Tibial artery (tissue), 4 donors: Measurements from ENCODE around the gene BAG5.
A peak's percentile ranks its signal among the peaks of the same experiment; 100 is the strongest.

ENCODE experiments used
- DNase-seq, 2 donors: peaks; one replicate each; pipeline ENCODE4 v3.0.0-alpha.2; 2019
- H3K27ac ChIP-seq, 2 donors: fragments of 200-600 bp; sonication (generic) in 1 of 2; 1 replicate in 1 of 2; 2 replicates in 1 of 2; pipeline ENCODE4 v1.5.1; 2018 to 2019; ENCODE audit warnings: mild to moderate bottlenecking in 1 of 2
- H3K27me3 ChIP-seq, 2 donors: fragments of 200-600 bp; sonication (generic) in 1 of 2; one replicate each; pipeline versions ENCODE4 v1.5.1 to v1.6.0; 2016 to 2019
- H3K36me3 ChIP-seq, 3 donors: fragments of 200-600 bp; sonication (generic) in 2 of 3; one replicate each; pipeline ENCODE4 v1.5.1; 2016 to 2019; ENCODE audit warnings: mild to moderate bottlenecking in 2 of 3
- H3K4me1 ChIP-seq, 4 donors: fragments of 200-600 bp; sonication (generic) in 2 of 4; 1 replicate in 3 of 4; 2 replicates in 1 of 4; pipeline ENCODE4 v1.5.1; 2016 to 2019
- H3K4me3 ChIP-seq, 2 donors: fragments of 200-600 bp; sonication (generic) in 1 of 2; 1 replicate in 1 of 2; 2 replicates in 1 of 2; pipeline ENCODE4 v1.5.1; 2018 to 2019; ENCODE audit warnings: mild to moderate bottlenecking in 2 of 2
- H3K9me3 ChIP-seq, 3 donors: fragments of 200-600 bp; sonication (generic) in 1 of 3; one replicate each; pipeline ENCODE4 v1.5.1; 2016 to 2019
- CTCF ChIP-seq, 2 experiments: fragments of 200-600 bp in 1 of 2; fragments of 450-650 bp in 1 of 2; IDR thresholded peaks; one replicate each; pipeline ENCODE4 v1.5.1; 2017 to 2019; ENCODE audit warnings: antibody characterized with exemption in 2 of 2, mild to moderate bottlenecking in 1 of 2, moderate library complexity in 1 of 2
- intact Hi-C: fragments of 100-400 bp; cut with DNase I; formaldehyde crosslinking; loops from one replicate; pipeline ENCODE4 v1.15.0; 2023; ENCODE audit warnings: low total_unique reads

Gene BAG5

DNA sequence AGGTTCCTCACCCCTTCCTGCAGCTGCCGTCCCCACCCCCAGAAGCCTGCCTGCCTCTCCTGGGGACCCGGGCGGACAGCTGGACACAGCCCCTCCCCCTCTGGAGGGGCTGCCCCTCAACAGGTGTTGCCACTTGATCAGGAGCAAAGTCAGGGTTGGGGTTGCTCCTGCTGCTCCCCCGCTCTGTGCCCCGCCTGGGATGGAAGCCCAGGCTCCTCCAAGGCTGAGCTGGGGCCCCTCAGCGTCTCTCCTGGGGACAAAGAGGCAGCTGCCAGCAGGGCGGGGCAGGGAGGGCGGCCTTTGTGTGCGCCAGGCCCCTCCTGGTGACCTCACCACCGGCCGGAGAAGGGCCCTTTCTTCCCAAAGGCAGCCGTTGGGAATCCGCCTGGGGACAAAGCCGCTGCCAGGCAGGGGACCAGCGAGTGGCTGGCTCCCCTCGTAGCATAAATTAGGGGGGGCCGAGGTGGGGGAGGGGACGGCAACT is 19.8 kb downstream of the BAG5 start:
- Histone ChIP-seq H3K36me3 (no peaks in the 10 kb centered on the region), H3K27ac (peak overlapping the region; percentile 83 to 86), H3K4me1 (peaks cover 0 to 84% (median 74%) of the 10 kb centered on the region in 4 donors), H3K9me3 (no peaks in the 10 kb centered on the region), H3K4me3 (no peak overlapping the region), H3K27me3 (no peaks in the 10 kb centered on the region)
- intact Hi-C loops, result loop anchor here (10.0 kb wide), 1 partner anchor 48 kb away; no protein-coding TSS in a partner anchor
- DNase-seq, result peak in 1 of 2 donors; percentile 91
- no peak for TF ChIP-seq CTCF (IDR thresholded peaks at IDR 0.05)

- intact Hi-C loops, result loop anchor here (2.0 to 10.0 kb wide), 2 partner anchors 21 to 47 kb away; no protein-coding TSS in a partner anchor
- Histone ChIP-seq H3K27me3 (no peaks in the 10 kb centered on the region), H3K4me3 (no peak overlapping the region), H3K9me3 (no peaks in the 10 kb centered on the region), H3K36me3 (peaks cover 0 to 3% (median 0%) of the 10 kb centered on the region in 3 donors), H3K4me1 (peaks cover 0 to 79% (median 73%) of the 10 kb centered on the region in 4 donors), H3K27ac (peak overlapping the region; percentile 83 to 86)
- DNase-seq, result no peak
- TF ChIP-seq CTCF (IDR thresholded peaks at IDR 0.05), result peak in 1 of 2 experiments; percentile 19
Observed at GRCh38 chr14:103541709-103542604, 20.5 kb downstream of the BAG5 start.

GRCh38 chr14:103540821-103541708 is 21.4 kb downstream of the BAG5 start:
- intact Hi-C loops, result loop anchor here (2.0 to 10.0 kb wide), 2 partner anchors 20 to 46 kb away; no protein-coding TSS in a partner anchor
- Histone ChIP-seq H3K27me3 (no peaks in the 10 kb centered on the region), H3K4me1 (peaks cover 0 to 72% (median 68%) of the 10 kb centered on the region in 4 donors), H3K4me3 (no peak overlapping the region), H3K27ac (peak overlapping the region; percentile 83 to 86), H3K36me3 (peaks cover 0 to 12% (median 0%) of the 10 kb centered on the region in 3 donors), H3K9me3 (no peaks in the 10 kb centered on the region)
- TF ChIP-seq CTCF (IDR thresholded peaks at IDR 0.05), result no peak
- DNase-seq, result no peak

DNA sequence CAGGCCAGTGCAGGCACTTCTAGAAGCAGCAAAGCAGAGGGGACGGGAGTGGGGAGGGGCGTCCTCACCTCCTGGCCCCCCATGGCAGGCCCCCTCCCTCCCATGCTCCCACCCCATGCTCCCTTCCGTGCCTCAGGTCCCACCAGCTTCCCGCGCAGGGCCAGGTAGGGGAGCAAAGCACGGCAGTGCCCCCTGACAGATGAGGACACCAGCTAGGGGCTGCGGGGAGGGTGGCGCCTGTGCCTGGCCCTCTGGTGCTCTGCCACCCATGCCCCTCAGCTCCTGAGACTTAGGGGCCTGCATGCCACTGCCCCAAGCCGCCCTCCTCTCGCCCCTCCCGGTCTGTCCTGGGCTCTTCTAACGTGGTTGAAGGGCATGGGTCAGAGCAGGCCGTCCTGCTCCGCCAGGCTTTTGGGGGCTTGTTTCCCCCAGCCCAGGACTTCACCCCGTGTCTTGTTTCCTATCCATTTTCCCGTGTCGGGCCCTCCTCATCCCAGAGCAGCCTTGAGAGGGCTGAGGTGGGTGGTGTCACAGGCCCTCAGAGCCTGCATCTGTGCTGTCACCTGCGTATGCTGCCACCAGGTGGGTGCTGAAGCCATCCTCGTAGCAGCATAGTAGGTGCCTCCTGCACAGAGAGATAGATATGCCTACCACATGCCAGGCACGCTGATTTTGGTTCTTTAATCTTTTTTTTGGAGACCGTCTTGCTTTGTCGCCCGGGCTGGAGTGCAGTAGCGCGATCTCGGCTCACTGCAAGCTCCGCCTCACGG is 23.2 kb downstream of the BAG5 start:
- H3K4me3 ChIP-seq, result no peak overlapping the region
- H3K36me3 ChIP-seq, result peaks cover 0 to 31% (median 0%) of the 10 kb centered on the region in 3 donors
- no peak for DNase-seq
- peaks cover 0 to 78% (median 73%) of the 10 kb centered on the region in 4 donors for H3K4me1 ChIP-seq
- peak overlapping the region; percentile 86 for H3K27ac ChIP-seq
- no peaks in the 10 kb centered on the region for H3K27me3 ChIP-seq
- intact Hi-C loops, result no loop called here
- TF ChIP-seq CTCF (IDR thresholded peaks at IDR 0.05), result no peak
- no peaks in the 10 kb centered on the region for H3K9me3 ChIP-seq
